Esophagus muscularis mucosa (tissue), 3 donors: ENCODE data around the gene CPLX4.

Experiments
- POLR2A ChIP-seq: fragments of 450-650 bp; IDR thresholded peaks from one replicate; pipeline ENCODE4 v1.6.1; 2017; ENCODE audit warnings: antibody characterized with exemption, moderate library complexity, mild to moderate bottlenecking, low read depth
- TF ChIP-seq, protein P1 (sequence below), 3 experiments: fragments of 200-600 bp in 2 of 3; fragments of 450-650 bp in 1 of 3; sonication (generic) in 2 of 3; IDR thresholded peaks; one replicate each; pipeline ENCODE4 v1.5.1; 2017 to 2019; ENCODE audit warnings: antibody characterized with exemption in 3 of 3, mild to moderate bottlenecking in 2 of 3, moderate library complexity in 1 of 3

DNA sequence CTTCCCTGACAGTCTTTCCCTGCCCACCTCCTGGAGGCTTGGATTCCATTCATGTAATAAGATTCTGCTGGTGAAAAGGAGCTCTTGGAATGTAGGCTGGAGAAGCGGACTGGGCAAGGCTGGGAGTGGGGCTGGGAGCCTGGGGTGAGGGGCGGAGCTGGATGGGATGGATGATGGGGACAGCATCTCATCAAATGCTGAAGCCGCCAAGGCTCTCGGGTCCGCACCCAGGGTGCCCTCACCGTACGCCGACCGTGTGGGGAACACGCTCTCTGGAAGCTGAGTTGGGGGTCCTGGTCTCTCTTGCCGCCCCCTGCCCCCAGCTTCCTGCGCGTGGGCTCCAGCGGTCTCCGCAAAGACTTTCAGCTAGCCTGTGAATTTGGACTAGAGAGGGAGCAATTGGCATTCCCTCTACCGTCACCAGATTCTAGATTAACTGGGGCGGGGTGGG, 54.3 kb downstream of the CPLX4 start:
- TF ChIP-seq, protein P1, sequence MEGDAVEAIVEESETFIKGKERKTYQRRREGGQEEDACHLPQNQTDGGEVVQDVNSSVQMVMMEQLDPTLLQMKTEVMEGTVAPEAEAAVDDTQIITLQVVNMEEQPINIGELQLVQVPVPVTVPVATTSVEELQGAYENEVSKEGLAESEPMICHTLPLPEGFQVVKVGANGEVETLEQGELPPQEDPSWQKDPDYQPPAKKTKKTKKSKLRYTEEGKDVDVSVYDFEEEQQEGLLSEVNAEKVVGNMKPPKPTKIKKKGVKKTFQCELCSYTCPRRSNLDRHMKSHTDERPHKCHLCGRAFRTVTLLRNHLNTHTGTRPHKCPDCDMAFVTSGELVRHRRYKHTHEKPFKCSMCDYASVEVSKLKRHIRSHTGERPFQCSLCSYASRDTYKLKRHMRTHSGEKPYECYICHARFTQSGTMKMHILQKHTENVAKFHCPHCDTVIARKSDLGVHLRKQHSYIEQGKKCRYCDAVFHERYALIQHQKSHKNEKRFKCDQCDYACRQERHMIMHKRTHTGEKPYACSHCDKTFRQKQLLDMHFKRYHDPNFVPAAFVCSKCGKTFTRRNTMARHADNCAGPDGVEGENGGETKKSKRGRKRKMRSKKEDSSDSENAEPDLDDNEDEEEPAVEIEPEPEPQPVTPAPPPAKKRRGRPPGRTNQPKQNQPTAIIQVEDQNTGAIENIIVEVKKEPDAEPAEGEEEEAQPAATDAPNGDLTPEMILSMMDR (IDR thresholded peaks at IDR 0.05), result no peak
- no peak for TF ChIP-seq POLR2A
